GM19438 (cell line): ENCODE data around the gene LAP3.
"Not testable (repeated sequence)": the region's sequence is repeated elsewhere in the genome, so short reads cannot be mapped to it uniquely, and the experiment has no call there.

Source experiments
- ATAC-seq: cut with Tn5 transposase; IDR thresholded peaks from one replicate; pipeline ENCODE4 v1.9.1; 2021; ENCODE audit warnings: low read depth; ENCODE audit not compliant: unreplicated experiment

The LAP3 gene

DNA sequence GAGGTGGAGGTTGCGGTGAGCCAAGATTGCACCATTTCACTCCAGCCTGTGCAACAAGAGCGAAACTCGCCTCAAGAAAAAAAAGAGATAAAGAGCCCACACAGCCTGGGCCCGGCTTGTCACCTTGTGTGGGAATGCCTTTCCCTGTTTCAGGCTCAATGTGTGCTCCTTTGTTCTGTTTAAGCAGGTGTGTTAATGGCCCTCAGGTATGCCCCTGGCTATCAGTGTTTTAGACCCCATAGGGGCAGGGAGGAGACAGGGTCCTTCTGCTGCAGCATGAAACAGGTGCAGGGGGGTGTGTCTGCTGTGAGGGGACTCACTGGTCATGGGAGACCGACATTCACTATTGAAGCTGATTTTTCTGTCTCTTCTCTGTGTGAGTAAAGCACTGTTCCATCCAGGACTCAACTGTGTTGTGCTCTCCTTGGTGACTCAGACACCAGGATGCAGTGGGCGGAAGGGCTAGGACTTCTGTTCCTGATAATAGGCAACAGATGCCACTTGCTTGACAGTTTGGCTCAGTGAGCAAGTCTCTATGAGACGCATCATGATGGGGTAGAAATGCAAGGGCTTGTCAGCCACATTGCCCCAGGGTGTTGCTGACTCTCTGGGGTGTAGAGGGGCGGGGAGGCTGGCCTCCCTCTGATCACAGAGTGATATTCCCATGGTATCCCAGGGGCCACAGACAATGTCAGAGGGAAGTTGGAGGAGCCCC, 15.6 kb upstream of the LAP3 start:
- ATAC-seq = no peak

DNA sequence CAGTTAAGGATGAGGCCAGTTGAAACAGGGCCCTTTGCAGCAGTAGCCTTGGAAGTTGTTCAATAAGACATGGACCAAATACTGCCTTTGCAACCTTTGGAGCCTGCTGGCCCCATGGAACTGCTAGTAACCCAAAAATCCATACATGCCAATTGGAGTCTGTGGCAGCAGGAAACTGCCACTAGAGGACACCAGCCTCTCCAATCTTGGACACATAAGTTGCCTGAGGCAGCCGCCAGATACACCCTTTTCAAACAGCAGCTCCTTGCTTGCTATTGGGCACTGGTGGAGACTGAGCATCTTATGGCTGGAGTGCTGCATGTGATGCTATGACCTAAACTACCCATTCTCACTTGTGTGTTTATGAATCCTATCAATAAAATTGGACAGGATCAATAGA, 14.8 kb upstream of the LAP3 start:
- no peak for ATAC-seq

DNA sequence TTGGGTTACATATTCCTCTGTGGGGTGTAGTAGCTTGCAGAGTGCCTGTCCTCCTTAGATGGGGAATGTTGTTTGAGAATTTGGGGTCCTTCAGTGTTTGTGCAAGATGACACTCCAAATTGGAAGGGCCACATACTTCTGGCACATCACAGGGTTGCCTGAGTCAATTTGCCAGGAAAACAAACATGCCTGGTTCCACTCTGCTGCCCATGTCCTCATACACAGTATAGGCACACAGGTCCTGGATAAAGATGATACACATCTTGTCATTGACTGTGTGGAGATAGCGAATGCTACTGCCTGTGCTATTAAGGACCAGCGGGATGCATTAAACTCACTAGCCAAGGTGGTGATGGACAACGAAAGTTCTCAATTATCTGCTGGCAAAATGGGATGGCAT, 11.2 kb upstream of the LAP3 start:
- ATAC-seq = no peak

DNA sequence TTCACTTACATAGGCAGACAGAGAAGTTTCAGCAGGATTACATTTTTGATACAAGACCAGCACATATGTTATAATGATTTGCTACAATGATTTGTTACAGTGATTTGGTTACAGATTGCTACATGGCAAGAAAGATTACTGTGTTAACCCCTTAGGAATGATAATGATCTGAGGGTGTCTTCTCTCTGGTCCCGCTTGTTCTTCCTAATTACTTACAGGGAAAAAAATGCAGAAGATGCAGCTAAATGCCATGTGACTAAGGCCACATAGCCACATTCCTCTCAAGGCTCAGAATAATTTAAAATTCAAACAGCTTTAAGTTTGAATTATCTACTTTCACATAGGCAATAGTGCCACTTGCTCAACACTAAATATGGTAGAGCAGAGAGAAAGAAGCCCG, 9.7 kb upstream of the LAP3 start:
- no peak for ATAC-seq

DNA sequence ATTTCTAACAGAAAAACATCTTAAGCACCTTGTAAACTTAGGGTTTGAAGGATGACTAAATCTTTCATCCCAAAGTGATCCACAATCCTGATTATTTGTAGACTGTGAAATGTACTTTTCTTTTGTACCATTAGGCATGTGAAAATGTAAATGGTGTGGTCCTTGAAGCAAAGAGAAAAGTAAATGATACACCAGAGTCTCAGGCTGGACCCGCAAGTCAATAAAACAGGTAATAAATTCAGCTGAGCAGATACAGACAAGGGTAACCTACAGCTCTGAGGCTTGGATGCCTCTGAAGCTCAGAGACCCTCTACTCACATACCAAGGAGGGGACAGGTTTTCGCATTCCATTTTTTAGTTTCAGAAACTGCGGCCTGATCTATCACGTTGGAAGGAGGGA, 2.8 kb upstream of the LAP3 start:
- no peak for ATAC-seq

DNA sequence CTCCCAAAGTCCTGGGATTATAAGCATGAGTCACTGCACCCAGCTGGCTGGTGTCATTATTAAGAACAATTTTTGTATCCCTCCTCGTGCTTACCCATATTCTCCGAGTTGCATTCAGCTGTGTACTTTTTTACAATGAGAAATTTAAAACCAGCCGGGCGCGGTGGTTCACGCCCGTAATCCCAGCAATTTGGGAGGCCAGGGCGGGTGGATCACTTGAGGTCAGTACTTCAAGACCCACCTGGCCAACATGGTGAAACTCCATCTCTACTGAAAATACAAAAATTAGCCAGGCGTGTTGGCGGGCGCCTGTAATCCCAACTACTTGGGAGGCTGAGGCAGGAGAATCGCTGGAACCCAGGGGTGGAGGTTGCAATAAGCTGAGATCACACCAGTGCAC, 1.8 kb upstream of the LAP3 start:
- ATAC-seq = not testable (repeated sequence)

DNA sequence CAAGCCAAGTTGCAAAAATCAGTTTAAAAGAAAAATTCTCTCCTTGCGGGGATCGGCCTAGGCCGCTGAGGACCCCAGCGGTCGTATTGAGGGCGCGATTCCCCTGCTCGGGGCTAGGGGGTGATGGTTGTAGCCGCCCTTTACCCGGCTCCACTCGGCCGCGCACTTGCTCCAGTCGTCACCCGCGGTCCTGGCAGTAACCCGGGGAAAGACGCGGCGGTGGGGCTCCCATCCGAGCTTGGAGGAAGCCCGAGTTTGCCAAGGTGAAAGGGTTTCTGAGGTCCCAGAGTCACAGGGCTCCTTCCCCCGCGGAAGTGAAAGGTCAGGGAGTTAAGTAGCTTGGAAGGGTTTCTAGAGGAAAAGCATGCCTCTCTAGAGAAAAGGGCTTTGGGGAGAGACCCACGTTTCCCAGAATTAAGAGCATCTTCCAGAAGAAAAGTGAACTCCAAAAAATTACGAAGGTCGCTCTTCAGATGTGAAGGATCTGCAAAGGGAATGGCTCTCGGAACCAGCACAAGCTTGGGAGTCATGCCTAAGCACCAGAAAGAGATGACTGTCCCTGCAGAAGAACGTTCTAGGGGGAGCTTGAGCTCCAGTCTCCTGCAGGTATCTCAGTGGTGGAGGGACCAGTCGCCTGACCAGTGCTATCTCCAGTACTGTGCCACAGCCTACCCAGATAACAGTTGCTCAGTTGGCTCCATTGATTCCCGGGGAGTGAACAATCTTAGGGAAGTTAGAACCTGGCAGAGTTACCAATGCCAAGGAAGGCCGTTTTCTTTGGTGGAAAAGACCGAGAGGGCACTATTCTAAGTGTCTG, 875 bp downstream of the LAP3 start:
- ATAC-seq = peak; percentile 3

DNA sequence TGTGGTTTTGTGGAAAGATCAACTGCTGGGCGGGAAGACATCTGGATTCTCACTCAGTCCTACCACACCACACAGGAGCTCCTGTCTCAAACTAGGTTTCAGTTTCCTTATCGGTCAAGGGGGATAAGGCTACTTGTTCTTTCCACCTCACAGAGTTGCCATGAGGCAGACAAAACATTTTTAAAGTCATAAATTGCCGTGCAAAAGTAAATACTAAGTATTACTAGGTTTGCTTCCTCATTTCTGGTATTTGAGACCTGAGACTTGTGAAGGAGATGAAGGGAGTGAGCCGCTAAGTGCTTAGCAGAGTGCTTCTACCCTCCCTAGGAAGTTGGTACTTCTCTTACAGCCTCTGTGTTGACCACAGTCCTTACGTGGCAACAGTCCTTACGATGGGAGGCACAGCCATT, 1.5 kb downstream of the LAP3 start:
- ATAC-seq = peak; percentile 25

DNA sequence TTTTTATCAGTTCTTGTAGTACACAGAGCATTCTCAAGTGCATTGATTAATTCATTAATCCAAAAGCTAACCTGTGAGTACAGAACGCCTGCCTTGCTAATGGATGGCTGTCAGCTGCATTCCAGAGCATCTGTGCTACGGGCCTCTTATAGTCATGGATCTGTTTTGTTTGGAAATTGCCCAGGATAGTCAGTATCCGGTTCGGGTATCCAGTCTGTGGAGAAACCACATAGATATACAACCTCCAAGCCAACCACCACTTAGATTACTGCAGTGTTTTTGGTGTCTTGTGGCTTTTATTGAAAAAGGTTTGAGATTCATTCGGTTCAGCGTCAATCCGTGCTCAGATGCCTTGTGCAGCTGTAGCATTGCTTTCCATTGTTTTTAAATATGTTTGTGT, 4.0 kb downstream of the LAP3 start:
- no peak for ATAC-seq

DNA sequence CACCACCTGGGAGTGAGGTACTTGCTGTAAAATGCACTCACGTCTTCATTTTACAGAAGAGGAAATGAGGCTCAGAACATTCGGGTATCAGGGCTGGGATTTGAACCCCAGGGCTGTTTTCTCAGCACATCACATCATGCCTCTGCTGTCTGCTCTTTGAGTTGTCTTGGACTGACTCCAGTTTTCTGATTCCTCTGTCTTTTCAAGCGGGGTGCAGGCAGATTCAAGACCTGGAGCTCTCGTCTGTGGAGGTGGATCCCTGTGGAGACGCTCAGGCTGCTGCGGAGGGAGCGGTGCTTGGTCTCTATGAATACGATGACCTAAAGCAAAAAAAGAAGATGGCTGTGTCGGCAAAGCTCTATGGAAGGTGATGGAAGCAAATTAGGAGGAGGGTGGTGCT, 6.3 kb downstream of the LAP3 start:
- no peak for ATAC-seq

DNA sequence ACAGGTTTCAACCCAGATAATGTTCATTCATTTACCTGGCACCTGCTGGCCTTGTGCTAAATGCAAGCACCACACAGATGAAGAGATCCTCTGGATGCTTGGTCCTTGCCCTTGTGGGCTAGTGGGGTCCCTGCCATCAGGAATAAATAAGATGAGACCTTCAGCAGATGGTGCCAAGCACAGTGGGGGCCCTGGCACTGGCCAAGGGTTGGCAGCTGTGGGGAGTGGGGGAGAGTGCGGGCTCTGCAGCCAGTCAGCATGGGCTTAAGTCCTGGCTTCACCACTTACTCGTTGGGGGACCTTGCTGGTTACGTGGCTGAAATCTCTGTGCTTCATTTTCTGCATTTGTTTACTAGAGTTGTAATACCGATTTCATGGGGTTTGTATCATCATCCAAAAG, 6.9 kb downstream of the LAP3 start:
- no peak for ATAC-seq

DNA sequence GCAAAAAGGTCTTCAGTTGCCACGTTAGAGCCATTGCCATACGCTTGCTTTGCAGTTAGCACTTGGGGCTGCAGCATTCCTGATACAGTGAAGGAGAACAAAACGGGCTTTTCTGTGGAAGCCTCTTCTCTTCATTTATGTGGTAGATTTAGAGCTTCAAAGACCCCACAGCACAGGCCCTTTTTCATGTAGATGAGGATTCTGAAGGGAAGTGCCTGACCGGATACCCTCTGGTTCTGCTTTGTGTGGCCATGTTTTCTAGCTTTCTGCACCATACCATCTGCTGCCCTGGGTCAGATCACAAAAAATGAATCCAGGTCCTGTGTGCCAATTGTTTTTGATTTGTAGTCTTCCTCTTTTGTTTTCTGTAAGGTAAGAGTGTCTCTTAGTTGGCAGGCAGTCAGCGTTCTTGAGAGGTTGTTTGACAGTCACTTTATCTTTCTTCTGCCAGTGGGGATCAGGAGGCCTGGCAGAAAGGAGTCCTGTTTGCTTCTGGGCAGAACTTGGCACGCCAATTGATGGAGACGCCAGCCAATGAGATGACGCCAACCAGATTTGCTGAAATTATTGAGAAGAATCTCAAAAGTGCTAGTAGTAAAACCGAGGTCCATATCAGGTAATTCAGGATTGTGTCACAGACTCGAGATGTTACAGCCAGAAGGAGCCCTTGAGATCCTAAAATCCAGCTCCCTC, 7.7 kb downstream of the LAP3 start:
- ATAC-seq = no peak

DNA sequence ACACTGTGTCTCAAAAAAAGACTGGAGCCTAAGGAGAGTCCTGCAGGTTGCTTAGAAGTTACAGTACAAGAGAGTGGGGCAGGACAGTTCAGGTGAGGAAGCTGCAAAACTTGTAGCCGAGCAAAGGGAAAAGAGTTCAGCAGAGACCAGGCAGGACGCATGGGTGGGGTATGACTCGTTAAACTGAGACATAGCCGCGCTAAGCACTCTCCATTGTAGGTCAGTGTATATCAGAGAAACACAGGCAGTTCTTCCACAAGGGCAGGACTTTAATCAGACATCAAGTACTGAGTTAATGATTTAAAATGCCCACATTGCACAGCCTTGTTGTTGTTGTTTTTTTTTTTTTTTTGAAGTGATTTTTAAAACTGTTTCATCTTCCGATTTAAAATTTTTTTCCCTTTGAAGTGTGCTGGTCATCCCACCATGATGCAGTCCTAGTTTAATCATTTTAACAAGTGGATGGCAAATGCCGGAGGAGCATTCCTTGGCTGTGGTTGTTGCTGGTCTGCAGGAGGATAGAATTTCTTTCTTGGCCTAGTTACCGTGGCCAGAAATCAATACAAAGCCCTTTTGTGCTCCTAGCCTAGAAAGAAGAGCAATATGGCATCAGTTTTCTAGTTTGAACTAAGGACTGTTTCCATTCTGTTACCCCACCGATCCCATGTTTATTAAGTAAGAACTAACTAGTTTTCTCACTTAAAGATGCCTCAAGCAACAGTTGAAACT, 10.3 kb downstream of the LAP3 start:
- ATAC-seq = no peak

DNA sequence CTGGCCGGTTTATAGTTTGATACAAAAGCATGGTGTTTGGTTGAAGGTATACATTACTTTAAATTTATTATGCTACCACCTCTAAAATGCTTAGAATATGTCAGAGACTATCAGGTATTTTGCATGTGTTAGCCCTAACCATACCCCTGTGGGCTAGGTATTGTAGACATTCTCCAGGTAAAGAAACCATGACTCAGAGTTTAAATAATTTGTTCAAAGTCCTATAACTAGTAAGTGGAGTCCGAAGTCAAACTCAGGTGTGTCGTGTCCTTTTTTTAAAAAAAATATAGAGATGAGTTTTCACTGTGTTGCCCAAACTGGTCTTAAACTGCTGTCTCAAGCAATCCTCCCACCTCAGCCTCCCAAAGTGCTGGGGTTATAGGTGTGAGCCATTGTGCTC, 12.4 kb downstream of the LAP3 start:
- no peak for ATAC-seq

DNA sequence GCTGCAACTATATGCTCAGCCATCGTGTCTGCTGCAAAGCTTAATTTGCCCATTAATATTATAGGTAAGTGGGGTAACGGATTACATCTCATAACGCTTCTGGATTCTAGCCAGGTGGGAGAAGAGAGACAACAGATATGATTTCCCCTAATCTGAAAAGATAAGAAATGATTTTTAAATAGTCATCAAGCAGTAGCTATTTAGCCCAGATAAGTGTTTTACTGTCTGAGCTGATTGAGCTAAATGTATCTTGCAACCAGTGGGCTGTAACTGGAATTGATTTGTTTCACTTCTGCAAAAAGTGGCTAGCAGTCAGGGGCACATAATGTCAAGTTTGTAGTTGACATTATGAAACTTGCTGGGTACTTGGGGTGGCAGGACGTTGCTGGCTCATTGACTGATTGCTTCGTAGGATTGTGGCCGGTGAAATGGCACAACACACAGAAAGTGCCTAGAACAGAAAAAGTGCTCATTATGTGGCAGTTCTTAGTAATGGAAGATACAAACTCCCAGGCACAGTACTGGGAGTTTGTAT, 18.5 kb downstream of the LAP3 start:
- ATAC-seq = peak; percentile 69

DNA sequence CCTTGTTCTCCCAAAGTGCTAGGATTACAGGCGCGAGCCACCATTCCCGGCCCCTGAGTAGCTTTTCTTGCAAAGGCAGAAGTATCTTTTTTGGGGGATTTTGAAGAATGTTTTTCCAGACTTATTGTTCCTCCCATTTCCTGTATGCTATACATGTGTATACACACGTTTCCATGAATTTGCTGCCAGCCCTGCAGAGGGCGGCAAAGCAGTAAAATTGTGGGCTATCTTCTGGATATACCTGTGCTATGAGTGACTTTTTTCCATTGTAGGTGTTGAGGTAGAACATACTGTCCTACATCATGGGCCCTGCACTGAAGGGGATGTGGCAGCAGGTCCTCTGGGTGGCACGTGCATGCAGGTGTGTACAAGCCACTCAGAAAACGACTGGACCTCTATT, 20.5 kb downstream of the LAP3 start:
- no peak for ATAC-seq

DNA sequence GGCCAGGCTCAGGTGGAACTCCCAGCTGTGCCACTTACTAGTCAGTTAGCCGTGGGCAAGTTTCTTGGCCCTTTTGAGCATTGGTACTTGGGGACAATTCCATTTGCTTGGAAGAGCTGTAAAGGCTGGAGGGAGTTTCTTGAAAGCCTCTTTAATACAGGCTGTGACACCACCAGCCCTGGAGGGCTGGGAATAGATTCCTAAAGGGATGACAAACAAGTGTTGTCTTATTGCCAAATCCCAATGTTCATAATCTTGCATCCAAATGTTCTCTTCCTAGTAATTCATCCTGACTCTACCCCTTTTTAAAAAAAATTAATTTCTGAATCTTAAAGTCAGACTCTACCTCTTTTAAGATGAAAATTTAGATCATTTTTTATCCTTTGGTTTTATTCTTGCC, 22.8 kb downstream of the LAP3 start:
- ATAC-seq = no peak

DNA sequence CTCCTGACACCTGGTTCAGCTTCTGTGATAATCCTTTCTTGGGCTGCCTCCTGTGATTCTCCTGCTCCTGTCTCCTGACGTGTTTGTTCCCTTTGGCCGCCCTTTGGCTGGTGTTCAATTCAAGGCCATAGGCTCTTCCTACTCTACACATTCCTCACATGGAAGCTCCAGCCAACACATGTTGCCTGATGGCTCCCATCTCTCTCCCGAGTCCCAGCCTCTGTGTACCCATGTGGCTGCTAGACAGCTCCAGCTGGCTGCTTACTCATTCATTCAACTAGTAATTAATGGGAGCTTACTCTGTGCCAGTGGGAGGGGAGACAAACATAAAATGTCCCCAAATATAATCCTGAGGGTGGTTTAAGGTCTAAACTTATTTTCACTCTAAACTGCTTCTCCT, 28.2 kb downstream of the LAP3 start:
- no peak for ATAC-seq

DNA sequence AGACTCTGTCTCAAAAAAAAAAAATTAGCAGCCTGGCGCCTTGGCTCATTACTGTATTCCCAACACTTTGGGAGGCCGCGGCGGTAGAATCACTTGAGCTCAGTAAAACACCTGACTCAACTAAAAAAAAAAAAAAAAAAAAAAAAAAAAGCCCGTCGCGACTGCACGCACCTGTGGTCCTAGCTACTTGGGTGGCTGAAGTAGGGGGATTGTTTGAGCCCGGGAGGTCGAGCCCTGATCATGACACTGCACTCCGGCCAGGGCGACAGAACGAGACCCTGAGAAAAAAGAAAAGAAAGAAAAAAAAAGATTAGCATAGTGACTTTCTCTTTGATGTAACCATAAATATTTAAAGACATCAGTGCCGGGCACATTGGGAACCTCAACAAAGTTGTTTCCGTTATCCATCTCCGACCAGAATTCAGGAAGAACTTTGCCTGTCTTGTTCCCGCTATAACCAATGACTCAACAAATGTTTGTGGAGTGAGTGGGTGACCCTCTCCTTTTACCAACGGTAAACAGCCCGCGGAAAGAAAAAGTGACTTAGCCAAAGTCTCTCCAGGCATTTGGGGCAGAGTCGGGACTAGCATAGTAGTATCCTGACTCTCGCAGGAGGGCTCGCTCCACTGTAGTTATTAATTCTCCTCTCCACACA, 36.9 kb downstream of the LAP3 start:
- peak; percentile 48 for ATAC-seq
